ENCODE data around the gene SAMSN1.

Gene SAMSN1

GRCh38 chr21:14545906-14546480 is at the start of gene SAMSN1:
Gene SAMSN1, minus strand, starts transcription at chr21:14546315. Its CDS starts 54 bp downstream, at chr21:14546261.
- DNase-seq (ENCODE audit: low spot score): no peak

GRCh38 chr21:14595449-14595848 is 49.3 kb upstream of the SAMSN1 start:
- no peak for DNase-seq (ENCODE audit: low spot score)

GRCh38 chr21:14594967-14595366 is 48.9 kb upstream of the SAMSN1 start:
- DNase-seq (ENCODE audit: low spot score): no peak

- DNase-seq (ENCODE audit: low spot score): no peak
Observed at GRCh38 chr21:14593230-14593629, 47.1 kb upstream of the SAMSN1 start.

GRCh38 chr21:14592296-14593000 is 46.3 kb upstream of the SAMSN1 start:
- no peak for DNase-seq (ENCODE audit: low spot score)

- DNase-seq (ENCODE audit: low spot score): no peak
Observed at GRCh38 chr21:14591882-14592281, 45.8 kb upstream of the SAMSN1 start.

- no peak for DNase-seq (ENCODE audit: low spot score)
Observed at GRCh38 chr21:14591377-14591776, 45.3 kb upstream of the SAMSN1 start.

GRCh38 chr21:14589855-14590563 is 43.9 kb upstream of the SAMSN1 start:
- no peak for DNase-seq (ENCODE audit: low spot score)

- DNase-seq (ENCODE audit: low spot score): no peak
Observed at GRCh38 chr21:14587266-14587665, 41.2 kb upstream of the SAMSN1 start.

GRCh38 chr21:14585122-14585521 is 39.0 kb upstream of the SAMSN1 start:
- DNase-seq (ENCODE audit: low spot score): no peak

GRCh38 chr21:14584357-14585095 is 38.4 kb upstream of the SAMSN1 start:
- no peak for DNase-seq (ENCODE audit: low spot score)

GRCh38 chr21:14583629-14584255 is 37.6 kb upstream of the SAMSN1 start:
- no peak for DNase-seq (ENCODE audit: low spot score)

- DNase-seq (ENCODE audit: low spot score): no peak
Observed at GRCh38 chr21:14582934-14583628, 37.0 kb upstream of the SAMSN1 start.

- no peak for DNase-seq (ENCODE audit: low spot score)
Observed at GRCh38 chr21:14581902-14582457, 35.9 kb upstream of the SAMSN1 start.

- no peak for DNase-seq (ENCODE audit: low spot score)
Observed at GRCh38 chr21:14573244-14573643, 27.1 kb upstream of the SAMSN1 start.

GRCh38 chr21:14572204-14572780 is 26.2 kb upstream of the SAMSN1 start:
- DNase-seq (ENCODE audit: low spot score): no peak

- DNase-seq (ENCODE audit: low spot score): no peak
Observed at GRCh38 chr21:14569868-14570267, 23.8 kb upstream of the SAMSN1 start.

- DNase-seq (ENCODE audit: low spot score): no peak
Observed at GRCh38 chr21:14569026-14569621, 23.0 kb upstream of the SAMSN1 start.

GRCh38 chr21:14567331-14568279 is 21.5 kb upstream of the SAMSN1 start:
- DNase-seq (ENCODE audit: low spot score): no peak

Data from AG08395 (cell line).